Retinal pigment epithelial cell (primary cell): Measurements from ENCODE around the gene MYH9.
"Not testable (repeated sequence)": the region's sequence is repeated elsewhere in the genome, so short reads cannot be mapped to it uniquely, and the experiment has no call there.

Experiments
- DNase-seq: peaks from one replicate; pipeline ENCODE4 v3.0.0-alpha.2; 2010; ENCODE audit warnings: low read depth
- H3K4me3 ChIP-seq: 2 replicates; pipeline ENCODE4 v1.5.1; 2011; ENCODE audit warnings: mild to moderate bottlenecking, low read length, control low read depth, moderate library complexity
- TF ChIP-seq, protein P1 (sequence below): conservative IDR thresholded peaks from 2 replicates; pipeline ENCODE4 v1.5.1; 2011; ENCODE audit warnings: low read depth, low read length, control low read depth, inconsistent platforms

The MYH9 gene

DNA sequence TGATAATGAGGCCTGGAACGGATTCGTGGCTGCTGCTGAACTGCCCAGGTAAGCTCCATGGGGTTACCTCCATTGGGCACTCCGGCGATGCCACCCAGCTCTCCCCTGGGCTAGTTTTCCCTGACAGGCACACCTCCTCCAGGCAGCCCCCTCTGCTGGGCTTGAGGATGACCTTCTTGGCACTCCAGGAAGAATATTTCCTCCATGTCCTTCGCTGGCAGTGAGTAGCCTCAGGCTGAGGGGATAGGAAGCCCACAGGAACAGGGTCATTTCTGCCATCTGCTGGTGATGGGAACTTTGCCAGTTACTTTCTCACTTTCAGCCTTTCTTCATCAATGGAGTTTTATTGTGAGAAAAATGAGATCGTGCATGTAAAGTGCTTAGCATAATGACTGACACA lies 126.1 kb downstream of the MYH9 start:
- DNase-seq, H3K4me3 ChIP-seq: not testable (repeated sequence)
- TF ChIP-seq, protein P1, sequence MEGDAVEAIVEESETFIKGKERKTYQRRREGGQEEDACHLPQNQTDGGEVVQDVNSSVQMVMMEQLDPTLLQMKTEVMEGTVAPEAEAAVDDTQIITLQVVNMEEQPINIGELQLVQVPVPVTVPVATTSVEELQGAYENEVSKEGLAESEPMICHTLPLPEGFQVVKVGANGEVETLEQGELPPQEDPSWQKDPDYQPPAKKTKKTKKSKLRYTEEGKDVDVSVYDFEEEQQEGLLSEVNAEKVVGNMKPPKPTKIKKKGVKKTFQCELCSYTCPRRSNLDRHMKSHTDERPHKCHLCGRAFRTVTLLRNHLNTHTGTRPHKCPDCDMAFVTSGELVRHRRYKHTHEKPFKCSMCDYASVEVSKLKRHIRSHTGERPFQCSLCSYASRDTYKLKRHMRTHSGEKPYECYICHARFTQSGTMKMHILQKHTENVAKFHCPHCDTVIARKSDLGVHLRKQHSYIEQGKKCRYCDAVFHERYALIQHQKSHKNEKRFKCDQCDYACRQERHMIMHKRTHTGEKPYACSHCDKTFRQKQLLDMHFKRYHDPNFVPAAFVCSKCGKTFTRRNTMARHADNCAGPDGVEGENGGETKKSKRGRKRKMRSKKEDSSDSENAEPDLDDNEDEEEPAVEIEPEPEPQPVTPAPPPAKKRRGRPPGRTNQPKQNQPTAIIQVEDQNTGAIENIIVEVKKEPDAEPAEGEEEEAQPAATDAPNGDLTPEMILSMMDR, result peak; percentile 12

DNA sequence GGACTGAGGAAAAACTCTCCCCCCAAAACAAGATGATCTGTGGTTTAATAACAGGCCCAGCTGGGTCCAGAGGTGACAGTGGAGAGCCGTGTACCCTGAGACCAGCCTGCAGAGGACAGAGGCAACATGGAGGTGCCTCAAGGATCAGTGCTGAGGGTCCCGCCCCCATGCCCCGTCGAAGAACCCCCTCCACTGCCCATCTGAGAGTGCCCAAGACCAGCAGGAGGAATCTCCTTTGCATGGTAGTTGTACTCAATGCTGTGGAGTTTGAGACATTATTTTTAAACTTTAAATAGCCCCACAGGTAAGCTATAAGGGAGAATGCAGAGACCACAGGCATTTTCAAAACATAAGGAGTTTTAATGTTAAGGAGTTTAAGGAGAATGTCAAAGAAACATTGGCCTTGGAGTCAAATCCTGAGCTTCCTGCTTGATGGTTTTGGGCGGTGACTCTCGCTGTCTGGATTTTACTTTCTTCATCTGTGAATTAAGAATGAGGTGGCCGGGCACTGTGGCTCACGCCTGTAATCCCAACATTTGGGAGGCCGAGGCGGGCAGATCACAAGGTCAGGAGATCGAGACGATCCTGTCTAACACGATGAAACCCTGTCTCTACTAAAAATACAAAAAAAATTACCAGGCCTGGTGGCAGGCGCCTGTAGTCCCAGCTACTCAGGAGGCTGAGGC lies 128.0 kb downstream of the MYH9 start:
- DNase-seq, result no peak
- TF ChIP-seq, protein P1, result no peak
- H3K4me3 ChIP-seq, result peak overlapping the region; percentile 10

DNA sequence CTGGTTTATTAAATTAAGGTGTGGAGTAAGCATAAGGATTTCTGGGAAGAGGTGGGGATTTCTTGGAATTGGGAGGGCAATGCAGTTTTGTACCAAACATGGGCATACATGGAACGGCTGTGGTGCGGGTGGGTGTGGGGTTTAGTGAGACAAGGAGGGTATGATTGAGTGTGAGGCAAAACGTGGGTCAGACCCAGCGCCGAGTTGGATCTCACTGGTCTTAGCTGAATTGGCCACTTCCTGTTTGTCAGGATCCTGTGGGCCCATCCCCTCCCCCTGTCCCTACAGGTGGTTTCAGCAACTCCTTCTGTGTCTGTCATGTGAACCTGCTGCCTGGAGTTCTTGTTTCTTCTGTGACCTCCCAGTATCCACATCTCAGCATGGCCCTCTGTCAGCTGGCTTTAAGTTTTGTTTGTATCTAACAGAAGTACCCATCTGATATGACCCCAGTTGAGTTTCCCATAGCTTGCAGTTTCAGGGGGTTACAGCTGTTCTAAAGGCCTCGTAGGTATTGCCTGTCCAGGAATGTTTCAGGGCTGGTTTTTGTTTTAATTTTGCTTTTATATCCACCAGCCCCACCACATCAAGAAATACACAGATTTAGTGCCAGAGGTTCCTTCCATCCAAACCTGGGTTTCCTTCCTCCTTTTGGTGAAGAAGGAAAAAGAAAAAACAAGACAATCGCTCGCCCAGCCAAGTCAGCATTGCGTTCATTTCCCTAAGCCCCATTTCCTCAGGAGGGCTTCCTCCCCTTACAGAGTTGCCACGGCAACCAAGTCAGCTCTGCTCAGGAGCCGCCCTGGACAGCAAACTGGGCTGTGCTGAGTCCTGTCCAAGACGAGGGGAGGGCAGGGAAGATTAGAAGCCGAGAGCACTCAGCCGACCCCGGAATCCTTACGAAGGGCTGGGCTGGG lies 128.8 kb downstream of the MYH9 start:
- TF ChIP-seq, protein P1, result no peak
- H3K4me3 ChIP-seq, result peak overlapping the region; percentile 10
- DNase-seq, result no peak

DNA sequence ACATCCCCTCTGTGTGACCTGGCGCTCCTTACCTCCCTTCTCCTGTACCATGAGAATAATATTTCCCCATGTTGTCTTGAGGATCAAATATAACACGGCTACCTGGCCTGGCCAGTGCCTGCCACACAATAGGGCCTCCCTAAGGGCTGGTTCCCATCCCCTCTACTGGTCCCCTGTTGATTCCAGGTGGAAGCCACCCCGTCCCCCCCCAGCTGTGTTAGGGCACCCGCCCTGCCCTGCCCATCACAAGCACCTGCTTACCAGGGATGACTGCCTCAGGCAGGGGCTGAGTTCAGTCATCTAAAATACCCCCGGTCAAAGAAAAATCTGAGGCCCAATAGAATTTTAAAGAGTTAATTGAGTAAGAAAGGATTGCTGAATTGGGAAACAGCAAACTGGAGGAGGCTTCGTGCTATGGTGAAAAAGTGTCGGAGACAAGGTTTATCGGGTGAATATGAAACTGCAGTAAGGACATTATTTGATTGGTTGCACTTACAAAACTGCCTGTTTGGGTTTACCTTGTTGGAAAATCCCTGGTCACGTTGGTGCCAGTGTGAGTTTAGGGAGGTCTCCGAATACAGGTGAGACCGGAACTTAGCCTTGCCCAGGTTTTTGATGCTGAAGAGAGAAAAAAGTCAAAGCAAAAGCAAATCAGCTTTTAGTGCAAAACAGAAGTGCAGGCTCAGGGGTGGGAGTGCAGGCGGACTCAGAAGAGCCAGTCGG lies 129.7 kb downstream of the MYH9 start:
- DNase-seq, result no peak
- no peak overlapping the region for H3K4me3 ChIP-seq
- TF ChIP-seq, protein P1, result no peak

DNA sequence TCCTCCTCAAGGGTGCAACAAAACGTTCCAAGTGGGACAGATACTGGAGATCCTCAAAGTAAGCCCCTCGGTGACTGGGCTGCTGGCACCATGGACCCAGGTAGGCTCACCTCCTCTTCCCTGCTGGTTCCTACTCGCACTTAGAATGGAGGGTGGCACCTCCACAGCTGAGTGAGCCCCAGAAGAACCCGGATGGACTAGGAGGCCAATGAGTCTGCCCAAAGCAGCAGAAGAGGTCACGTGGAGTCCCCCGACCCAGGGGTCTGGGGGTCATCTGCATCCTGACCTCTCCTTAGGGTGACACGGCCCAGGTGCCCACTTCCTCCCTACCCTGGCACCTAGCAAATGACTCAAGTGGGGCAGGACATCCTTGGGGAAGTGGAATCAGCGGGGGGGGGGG lies 130.5 kb downstream of the MYH9 start:
- TF ChIP-seq, protein P1, result no peak

DNA sequence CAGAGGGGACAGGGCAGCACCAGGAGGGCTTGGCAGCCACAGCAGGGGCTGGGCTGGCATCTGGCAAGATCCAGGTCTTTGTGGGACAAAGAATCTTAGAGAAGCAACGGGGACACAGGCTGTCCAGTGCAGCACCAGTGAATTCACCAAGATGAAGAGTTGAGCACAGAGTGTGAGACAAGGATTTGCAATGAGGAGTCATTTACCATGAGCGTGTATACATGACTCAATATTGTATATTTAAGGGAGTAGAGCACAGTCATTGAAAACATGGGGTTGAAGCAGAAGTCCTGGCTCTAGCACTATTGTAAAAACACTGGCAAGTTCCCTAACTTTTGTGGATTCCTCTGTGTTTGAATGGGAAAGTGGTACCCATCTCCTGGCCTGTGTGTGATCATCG lies 131.3 kb downstream of the MYH9 start:
- no peak overlapping the region for H3K4me3 ChIP-seq
- DNase-seq, result no peak
- TF ChIP-seq, protein P1, result no peak

More for the DNA sequence above, 130.5 kb downstream of the MYH9 start:
- no peak overlapping the region for H3K4me3 ChIP-seq
- DNase-seq, result no peak

DNA sequence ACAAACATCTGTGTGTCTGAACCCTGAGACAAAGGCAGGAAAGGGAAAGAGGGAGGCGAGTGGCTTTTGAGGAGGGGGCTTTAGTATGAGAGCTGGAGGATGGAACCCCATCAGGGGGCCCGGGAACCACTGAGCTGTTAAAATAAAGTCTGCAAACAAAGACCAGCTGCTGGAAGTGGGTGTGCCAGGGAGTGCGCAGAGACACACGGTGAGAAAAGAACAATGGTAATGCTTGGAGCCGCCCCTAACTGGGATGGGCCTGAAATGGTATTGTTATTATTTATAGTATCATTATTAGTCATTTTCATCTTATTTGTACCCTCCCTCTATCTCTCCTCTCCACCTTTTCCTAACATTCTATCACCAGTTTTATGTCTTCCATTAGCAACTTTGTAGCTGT lies 132.2 kb downstream of the MYH9 start:
- H3K4me3 ChIP-seq, result not testable (repeated sequence)

More for the DNA sequence above, 132.2 kb downstream of the MYH9 start:
- not testable (repeated sequence) for DNase-seq
